GM23338 (cell line): ENCODE data around the gene TTC16. TPM values are rescaled to one million over a fixed set of nuclear protein-coding genes. Genes with fewer than 3 reads are reported as not detected.

Experiments used
- ATAC-seq: fragments of 200-7000 bp; cut with Tn5 transposase; 3 replicates; pipeline ENCODE4 v1.9.1; 2020
- DNase-seq: peaks from one replicate; pipeline ENCODE4 v3.0.0-alpha.2; 2015; ENCODE audit warnings: low spot score
- H2AFZ ChIP-seq: fragments of 200-600 bp; sonication (generic); 2 replicates; pipeline ENCODE4 v1.8.0; 2016; ENCODE audit warnings: antibody characterized with exemption, mild to moderate bottlenecking, moderate library complexity
- H3F3A ChIP-seq: fragments of 200-600 bp; sonication (generic); replicated peaks from 2 replicates; pipeline ENCODE4 v1.8.0; 2017; ENCODE audit warnings: antibody characterized with exemption, mixed run types, low read depth
- H3K27ac ChIP-seq: fragments of 200-600 bp; sonication (generic); 2 replicates; pipeline ENCODE4 v1.6.1; 2016; ENCODE audit warnings: low read depth
- H3K27me3 ChIP-seq: fragments of 200-600 bp; sonication (generic); 2 replicates; pipeline ENCODE4 v1.8.0; 2016; ENCODE audit warnings: mild to moderate bottlenecking, mixed run types, moderate library complexity; ENCODE audit not compliant: insufficient read depth
- H3K36me3 ChIP-seq: fragments of 200-600 bp; sonication (generic); 2 replicates; pipeline ENCODE4 v1.8.0; 2016; ENCODE audit warnings: mild to moderate bottlenecking; ENCODE audit not compliant: insufficient read depth
- H3K4me1 ChIP-seq: fragments of 200-600 bp; sonication (generic); 2 replicates; pipeline ENCODE4 v1.8.0; 2016; ENCODE audit warnings: mild to moderate bottlenecking, moderate library complexity; ENCODE audit not compliant: insufficient read depth
- H3K4me2 ChIP-seq: fragments of 200-600 bp; sonication (generic); 2 replicates; pipeline ENCODE4 v1.7.1; 2017; ENCODE audit warnings: mixed run types
- H3K4me3 ChIP-seq: fragments of 200-600 bp; sonication (generic); 2 replicates; pipeline ENCODE4 v1.6.1; 2016; ENCODE audit warnings: mixed run types
- H3K79me2 ChIP-seq: fragments of 200-600 bp; sonication (generic); replicated peaks from 2 replicates; pipeline ENCODE4 v1.8.0; 2017; ENCODE audit warnings: mild to moderate bottlenecking; ENCODE audit not compliant: insufficient read depth
- H3K9me2 ChIP-seq: fragments of 200-600 bp; sonication (generic); 2 replicates; pipeline ENCODE4 v1.8.0; 2017; ENCODE audit not compliant: insufficient read depth
- H4K20me1 ChIP-seq: fragments of 200-600 bp; sonication (generic); replicated peaks from 2 replicates; pipeline ENCODE4 v1.8.0; 2017; ENCODE audit warnings: mild to moderate bottlenecking; ENCODE audit not compliant: insufficient read depth
- H3K27ac Mint-ChIP-seq: 2 replicates; pipeline ENCODE4 v1.8.0; 2020; ENCODE audit warnings: inconsistent platforms, mild to moderate bottlenecking, moderate library complexity, mixed read lengths
- H3K27me3 Mint-ChIP-seq: 3 replicates; pipeline ENCODE4 v1.8.0; 2022; ENCODE audit warnings: low read depth, mild to moderate bottlenecking, moderate library complexity, mixed read lengths, inconsistent platforms; ENCODE audit not compliant: insufficient read depth, poor library complexity
- H3K36me3 Mint-ChIP-seq: 3 replicates; pipeline ENCODE4 v1.8.0; 2021; ENCODE audit warnings: low read depth, mild to moderate bottlenecking, inconsistent platforms, moderate library complexity, mixed read lengths
- H3K4me1 Mint-ChIP-seq: 3 replicates; pipeline ENCODE4 v1.8.0; 2020; ENCODE audit warnings: mild to moderate bottlenecking, inconsistent platforms, mixed read lengths
- H3K4me3 Mint-ChIP-seq: 3 replicates; pipeline ENCODE4 v1.8.0; 2021; ENCODE audit warnings: moderate library complexity, mild to moderate bottlenecking, inconsistent platforms, mixed read lengths
- H3K9me3 Mint-ChIP-seq: 3 replicates; pipeline ENCODE4 v1.8.0; 2020; ENCODE audit warnings: moderate library complexity, mild to moderate bottlenecking, inconsistent platforms, mixed read lengths
- CTCF ChIP-seq, 2 experiments: fragments of 200-600 bp in 1 of 2; sonication (generic) in 1 of 2; conservative IDR thresholded peaks; 2 replicates each; pipeline versions ENCODE4 v1.5.1 to v1.6.1; 2016 to 2017; ENCODE audit warnings: antibody characterized with exemption in 2 of 2, low read depth in 2 of 2, mild to moderate bottlenecking in 2 of 2, moderate library complexity in 1 of 2
- ETS1 ChIP-seq: IDR thresholded peaks from 2 replicates; pipeline ENCODE4 v1.6.1; 2016; ENCODE audit warnings: antibody characterized with exemption
- EZH2 ChIP-seq: fragments of 200-600 bp; sonication (generic); IDR thresholded peaks from one replicate; pipeline ENCODE4 v1.8.0; 2017; ENCODE audit warnings: antibody characterized with exemption, mild to moderate bottlenecking, low read depth; ENCODE audit not compliant: unreplicated experiment
- EZH2phosphoT487 ChIP-seq: fragments of 200-600 bp; sonication (generic); IDR thresholded peaks from one replicate; pipeline ENCODE4 v1.8.1; 2018; ENCODE audit warnings: antibody characterized with exemption; ENCODE audit not compliant: unreplicated experiment
- JUNB ChIP-seq: IDR thresholded peaks from one replicate; pipeline ENCODE4 v1.6.1; 2016; ENCODE audit warnings: antibody characterized with exemption; ENCODE audit not compliant: unreplicated experiment
- NANOG ChIP-seq: IDR thresholded peaks from 2 replicates; pipeline ENCODE4 v1.6.1; 2016; ENCODE audit warnings: antibody characterized with exemption, borderline replicate concordance
- REST ChIP-seq: IDR thresholded peaks from one replicate; pipeline ENCODE4 v1.6.1; 2018; ENCODE audit warnings: antibody characterized with exemption; ENCODE audit not compliant: unreplicated experiment
- STAT1 ChIP-seq: IDR thresholded peaks from one replicate; pipeline ENCODE4 v1.6.1; 2016; ENCODE audit warnings: antibody characterized with exemption; ENCODE audit not compliant: unreplicated experiment
- ZNF114 ChIP-seq: fragments of 250-450 bp; sonication (Bioruptor Pico); IDR thresholded peaks from 2 replicates; pipeline ENCODE4 v1.5.0; 2020; ENCODE audit warnings: mild to moderate bottlenecking, moderate library complexity
- ZNF331 ChIP-seq: fragments of 250-450 bp; sonication (Bioruptor Pico); IDR thresholded peaks from 2 replicates; pipeline ENCODE4 v1.5.0; 2020; ENCODE audit warnings: low read depth, mild to moderate bottlenecking, moderate library complexity
- polyA plus RNA-seq: library from polyadenylated mRNA; unstranded; fragments of >200 nt; fragmentation: Nextera tagmentation; extraction: Ambion mirVana; gene quantifications from 2 replicates; pipeline ENCODE4 v1.2.1, GENCODE V29; 2016
- total RNA-seq: library from RNA; depleted of rRNA; stranded (reverse); fragments of >200 nt; shearing (Covaris generic); gene quantifications from 2 replicates; pipeline ENCODE4 v1.2.3, GENCODE V29; 2014

The TTC16 gene
- total and polyA plus RNA-seq, 2 experiments from 2014 or later: not detected

DNA sequence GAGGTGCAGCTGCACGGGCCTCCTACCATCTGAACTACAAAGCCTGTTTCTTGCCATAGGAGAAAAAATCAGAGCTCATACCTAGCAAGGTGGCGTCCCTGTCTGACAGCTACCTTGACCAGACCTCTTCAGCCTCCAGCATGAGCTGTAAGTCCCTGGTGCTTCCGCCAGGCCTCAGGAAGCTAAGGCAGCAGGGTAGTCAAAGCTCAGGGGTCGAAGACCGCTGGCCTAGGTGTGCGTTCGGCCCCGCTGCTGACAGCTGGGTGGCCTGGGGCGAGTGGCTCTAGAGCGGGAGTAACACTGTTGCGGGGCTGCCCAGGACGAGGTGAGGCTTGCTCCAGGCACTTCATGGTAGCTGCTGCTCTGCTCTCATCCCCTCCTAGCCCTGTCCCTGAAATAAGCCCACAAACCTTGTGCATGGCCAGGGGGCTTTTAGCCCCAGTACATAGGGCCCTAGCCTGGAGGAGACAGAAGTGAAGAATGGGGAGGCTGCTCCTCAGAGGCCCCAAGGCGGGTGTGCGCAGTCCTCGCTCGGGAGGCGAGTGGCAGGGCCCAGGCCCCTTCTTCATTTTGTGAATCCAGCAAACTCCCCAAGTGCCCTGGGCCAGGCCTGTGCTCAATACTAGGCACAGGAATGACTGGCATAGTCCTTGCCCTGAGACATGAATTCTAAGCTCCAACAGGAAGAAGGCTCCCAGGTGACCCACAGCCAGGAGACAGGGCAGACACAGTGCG, 13.8 kb downstream of the TTC16 start:
- peaks cover 8% of the 10 kb centered on the region; the same call in 1 of the 2 replicates for H3K4me1 ChIP-seq
- Mint-ChIP-seq H3K36me3 (no peaks in the 10 kb centered on the region), H3K4me1 (peaks cover 11% of the 10 kb centered on the region), H3K4me3 (no peak overlapping the region), H3K27me3 (peaks cover 8% of the 10 kb centered on the region), H3K27ac (no peak overlapping the region), H3K9me3 (no peaks in the 10 kb centered on the region)
- no peak overlapping the region for H3K4me2 ChIP-seq
- H4K20me1 ChIP-seq: no peaks in the 10 kb centered on the region
- H3K36me3 ChIP-seq: no peaks in the 10 kb centered on the region
- no peaks in the 10 kb centered on the region for H3K27me3 ChIP-seq
- H2AFZ ChIP-seq: no peak overlapping the region
- no peaks in the 10 kb centered on the region for H3K9me2 ChIP-seq
- ATAC-seq: no peak
- H3F3A ChIP-seq: no peaks in the 10 kb centered on the region
- TF ChIP-seq ETS1: no peak
- TF ChIP-seq EZH2: no peak
- no peak for TF ChIP-seq JUNB
- no peak for TF ChIP-seq ZNF331 (CRISPR knock-in tag)
- no peak for TF ChIP-seq ZNF114 (CRISPR knock-in tag)
- TF ChIP-seq STAT1: no peak
- H3K27ac ChIP-seq: no peak overlapping the region
- no peak for DNase-seq
- no peak overlapping the region for H3K4me3 ChIP-seq
- H3K79me2 ChIP-seq: no peaks in the 10 kb centered on the region

GRCh38 chr9:127730262-127730661, 14.4 kb downstream of the TTC16 start:
- no peaks in the 10 kb centered on the region for H4K20me1 ChIP-seq
- no peaks in the 10 kb centered on the region for H3F3A ChIP-seq
- no peaks in the 10 kb centered on the region for H3K36me3 ChIP-seq
- H3K9me2 ChIP-seq: no peaks in the 10 kb centered on the region
- no peak overlapping the region for H3K27ac ChIP-seq
- H3K36me3 Mint-ChIP-seq: no peaks in the 10 kb centered on the region
- ATAC-seq (no peak), DNase-seq (no peak)
- H3K4me3 Mint-ChIP-seq: no peak overlapping the region
- H3K4me1 Mint-ChIP-seq: peaks cover 11% of the 10 kb centered on the region
- no peak overlapping the region for H3K4me2 ChIP-seq
- H3K79me2 ChIP-seq: no peaks in the 10 kb centered on the region
- H3K9me3 Mint-ChIP-seq: no peaks in the 10 kb centered on the region; the same call in 2 of the 3 replicates
- H3K27me3 ChIP-seq: no peaks in the 10 kb centered on the region
- 0 out of 2 replicates have a peak overlapping the region, but pooled peaks have one; percentile 78 for H3K27ac Mint-ChIP-seq
- no peak overlapping the region for H3K4me3 ChIP-seq
- H3K27me3 Mint-ChIP-seq: peaks cover 9% of the 10 kb centered on the region
- H3K4me1 ChIP-seq: peaks cover 7% of the 10 kb centered on the region; the same call in 1 of the 2 replicates
- H2AFZ ChIP-seq: no peak overlapping the region
- no peak for TF ChIP-seq EZH2
- no peak for TF ChIP-seq ETS1
- no peak for TF ChIP-seq REST
- no peak for TF ChIP-seq STAT1
- no peak for TF ChIP-seq EZH2phosphoT487
- TF ChIP-seq NANOG: no peak
- TF ChIP-seq ZNF331 (CRISPR knock-in tag): no peak
- no peak for TF ChIP-seq JUNB
- no peak for TF ChIP-seq CTCF (conservative IDR thresholded peaks at IDR 0.05; ENCODE audit: low read depth in 2 of 2)
